ENCODE measurements around the gene CNNM3.

The CNNM3 gene

GRCh38 chr2:96882230-96882629 lies 66.2 kb downstream of the CNNM3 start:
- Histone ChIP-seq H3K9me3 (ENCODE audit: severe bottlenecking) (no peaks in the 10 kb centered on the region), H3K4me1 (ENCODE audit: insufficient read depth, poor library complexity, severe bottlenecking) (peaks cover 35% of the 10 kb centered on the region), H3K36me3 (ENCODE audit: low read depth) (no peaks in the 10 kb centered on the region), H3K4me3 (ENCODE audit: severe bottlenecking) (no peak overlapping the region), H3K27ac (ENCODE audit: poor library complexity, severe bottlenecking) (no peak overlapping the region), H3K27me3 (ENCODE audit: insufficient read depth, poor library complexity, severe bottlenecking) (no peaks in the 10 kb centered on the region)
- no peak for TF ChIP-seq CTCF (IDR thresholded peaks at IDR 0.05; ENCODE audit: poor library complexity, severe bottlenecking)
- ATAC-seq (ENCODE audit: low read depth) (peak; percentile 53), DNase-seq (ENCODE audit: low spot score) (no peak)

GRCh38 chr2:96882906-96883305 lies 66.8 kb downstream of the CNNM3 start:
- peaks cover 41% of the 10 kb centered on the region for H3K4me1 ChIP-seq (ENCODE audit: insufficient read depth, poor library complexity, severe bottlenecking)
- H3K9me3 ChIP-seq (ENCODE audit: severe bottlenecking) = no peaks in the 10 kb centered on the region
- no peaks in the 10 kb centered on the region for H3K27me3 ChIP-seq (ENCODE audit: insufficient read depth, poor library complexity, severe bottlenecking)
- H3K27ac ChIP-seq (ENCODE audit: poor library complexity, severe bottlenecking) = no peak overlapping the region
- no peaks in the 10 kb centered on the region for H3K36me3 ChIP-seq (ENCODE audit: low read depth)
- H3K4me3 ChIP-seq (ENCODE audit: severe bottlenecking) = no peak overlapping the region
- DNase-seq (ENCODE audit: low spot score) (no peak), ATAC-seq (ENCODE audit: low read depth) (no peak)
- TF ChIP-seq CTCF (IDR thresholded peaks at IDR 0.05; ENCODE audit: poor library complexity, severe bottlenecking) = no peak

GRCh38 chr2:96883306-96883705 lies 67.2 kb downstream of the CNNM3 start:
- DNase-seq (ENCODE audit: low spot score) (no peak), ATAC-seq (ENCODE audit: low read depth) (no peak)
- Histone ChIP-seq H3K9me3 (ENCODE audit: severe bottlenecking) (no peaks in the 10 kb centered on the region), H3K36me3 (ENCODE audit: low read depth) (no peaks in the 10 kb centered on the region), H3K4me1 (ENCODE audit: insufficient read depth, poor library complexity, severe bottlenecking) (peaks cover 45% of the 10 kb centered on the region), H3K27ac (ENCODE audit: poor library complexity, severe bottlenecking) (no peak overlapping the region), H3K27me3 (ENCODE audit: insufficient read depth, poor library complexity, severe bottlenecking) (no peaks in the 10 kb centered on the region), H3K4me3 (ENCODE audit: severe bottlenecking) (no peak overlapping the region)
- TF ChIP-seq CTCF (IDR thresholded peaks at IDR 0.05; ENCODE audit: poor library complexity, severe bottlenecking) = no peak
